Measurements from ENCODE around the gene CARD14. TPM values are rescaled to one million over a fixed set of nuclear protein-coding genes. Genes with fewer than 3 reads are reported as not detected.

CARD14 gene
- total RNA-seq, 1 experiment from 2014 or later, result 0.24 TPM

GRCh38 chr17:80209765-80210164 lies 39.9 kb downstream of the CARD14 start:
- H3K36me3 Mint-ChIP-seq (ENCODE audit: insufficient read depth in 1 of 3, low read depth in 3 of 3), result peaks cover 8 to 28% (median 19%) of the 10 kb centered on the region in 3 experiments; a peak in 6 of 7 replicates
- no peak overlapping the region for H3K9ac ChIP-seq (ENCODE audit: extremely low read depth, insufficient read length, low read length)
- no peak overlapping the region for H2BK12ac ChIP-seq (ENCODE audit: insufficient read length, low read depth, low read length)
- H2BK15ac ChIP-seq (ENCODE audit: low read depth, low read length), result no peak overlapping the region
- DNase-seq, result no peak
- H2BK5ac ChIP-seq (ENCODE audit: insufficient read length, low read length), result no peak overlapping the region
- H3K18ac ChIP-seq (ENCODE audit: insufficient read length, low read depth, low read length), result no peak overlapping the region
- no peak overlapping the region for H2AK5ac ChIP-seq (ENCODE audit: insufficient read length, low read length)
- peaks cover 2 to 7% of the 10 kb centered on the region in 2 experiments for H3K4me1 Mint-ChIP-seq
- H3K23me2 ChIP-seq (ENCODE audit: insufficient read length, low read depth, low read length, poor library complexity, severe bottlenecking), result peaks cover 2% of the 10 kb centered on the region
- no peak overlapping the region for H3K27ac Mint-ChIP-seq
- H3K56ac ChIP-seq (ENCODE audit: insufficient read length, low read depth, low read length), result no peak overlapping the region
- no CpG with 5 or more reads among the region's 12 CpGs for WGBS (ENCODE audit: extremely low coverage, insufficient read length, low lambda C conversion rate)
- H3K4me2 ChIP-seq (ENCODE audit: insufficient read depth, insufficient read length, low read length), result no peak overlapping the region
- H3K4me3 Mint-ChIP-seq, result no peak overlapping the region
- no peaks in the 10 kb centered on the region for H3K9me3 ChIP-seq (ENCODE audit: control insufficient read depth, low read depth, low read length)
- no peak overlapping the region for H4K91ac ChIP-seq (ENCODE audit: insufficient read length, low read depth, low read length)
- no peak overlapping the region for H4K8ac ChIP-seq (replicated peaks; ENCODE audit: insufficient read length, low read depth, low read length)
- H3K27me3 ChIP-seq (ENCODE audit: insufficient read depth, low read length), result no peaks in the 10 kb centered on the region
- no peaks in the 10 kb centered on the region for H3K79me1 ChIP-seq (ENCODE audit: insufficient read depth, low read depth, low read length, poor library complexity, severe bottlenecking)
- no peaks in the 10 kb centered on the region for H3K9me3 Mint-ChIP-seq
- H3K23ac ChIP-seq (ENCODE audit: insufficient read length, low read depth, low read length), result no peak overlapping the region
- H3K4ac ChIP-seq (ENCODE audit: low read depth, low read length), result no peak overlapping the region
- H3K79me2 ChIP-seq (ENCODE audit: insufficient read depth, low read length), result no peaks in the 10 kb centered on the region
- H3K27me3 Mint-ChIP-seq (ENCODE audit: low read depth), result no peaks in the 10 kb centered on the region
- H3T11ph ChIP-seq (ENCODE audit: low read length), result no peak overlapping the region
- H2BK20ac ChIP-seq (ENCODE audit: low read depth, low read length, poor library complexity, severe bottlenecking), result no peak overlapping the region
- H3K27ac ChIP-seq (ENCODE audit: insufficient read length, low read depth, low read length), result no peak overlapping the region
- no peak overlapping the region for H2BK120ac ChIP-seq (ENCODE audit: low read depth, low read length, poor library complexity, severe bottlenecking)
- no peak for TF ChIP-seq CTCF (conservative IDR thresholded peaks at IDR 0.05)
- H4K20me1 ChIP-seq (ENCODE audit: control insufficient read depth, insufficient read depth, insufficient read length), result no peaks in the 10 kb centered on the region
- no peak overlapping the region for H2AFZ ChIP-seq (ENCODE audit: low read length)
- peaks cover 4% of the 10 kb centered on the region; the same call in 1 of the 2 replicates for H3K4me1 ChIP-seq (ENCODE audit: insufficient read depth, low read length)
- H3K14ac ChIP-seq (ENCODE audit: insufficient read depth, low read length), result no peak overlapping the region
- H4K5ac ChIP-seq (ENCODE audit: insufficient read length, low read depth, low read length), result no peak overlapping the region
